H1 (cell line): ENCODE results near the gene FBLN2. TPM values are rescaled to one million over a fixed set of nuclear protein-coding genes. Genes with fewer than 3 reads are reported as not detected.

Source experiments
- CTCF ChIA-PET: fragments of 300-600 bp; sonication (Branson Sonifier 250); formaldehyde crosslinking; loops from one replicate; lab custom pipeline; 2021; ENCODE audit not compliant: partially characterized antibody; lab: Charles Lee
- POLR2A ChIA-PET: fragments of 300-600 bp; sonication (Branson Sonifier 250); formaldehyde crosslinking; loops from one replicate; lab custom pipeline; 2021; ENCODE audit warnings: inconsistent platforms; ENCODE audit not compliant: partially characterized antibody; lab: Charles Lee
- DNase-seq, 2 experiments: peaks; one replicate each; pipeline versions ENCODE4 v3.0.0 to v3.0.0-alpha.2; 2010 to 2022; ENCODE audit warnings: low spot score in 2 of 2, low read depth in 1 of 2, mixed read lengths in 1 of 2
- FAIRE-seq: peaks from 2 replicates; lab custom pipeline; 2011; peaks lifted over from hg19 to GRCh38; lab: Jason Lieb, UNC
- H2AFZ ChIP-seq: 2 replicates; pipeline ENCODE4 v1.8.1; 2012; ENCODE audit warnings: low read length, inconsistent platforms
- H2AK5ac ChIP-seq: 2 replicates; pipeline ENCODE4 v1.6.1; 2013; ENCODE audit warnings: low read depth, low read length
- H2BK120ac ChIP-seq: replicated peaks from 2 replicates; pipeline ENCODE3; 2013; ENCODE audit warnings: low read depth, low read length, inconsistent platforms
- H2BK12ac ChIP-seq: 2 replicates; pipeline ENCODE4 v1.6.1; 2013; ENCODE audit warnings: low read depth, low read length
- H2BK15ac ChIP-seq: 2 replicates; pipeline ENCODE4 v1.6.1; 2013; ENCODE audit warnings: low read length
- H2BK20ac ChIP-seq: 2 replicates; pipeline ENCODE4 v1.6.1; 2013; ENCODE audit warnings: low read length
- H2BK5ac ChIP-seq: 2 replicates; pipeline ENCODE4 v1.6.1; 2013; ENCODE audit warnings: low read depth, low read length
- H3K14ac ChIP-seq: 2 replicates; pipeline ENCODE4 v1.6.1; 2013; ENCODE audit warnings: inconsistent platforms; ENCODE audit not compliant: insufficient read length
- H3K18ac ChIP-seq: 2 replicates; pipeline ENCODE4 v1.6.1; 2013; ENCODE audit warnings: low read length; ENCODE audit errors: extremely low read depth
- H3K23ac ChIP-seq: 2 replicates; pipeline ENCODE4 v1.6.1; 2013; ENCODE audit warnings: inconsistent platforms; ENCODE audit not compliant: insufficient read length
- H3K23me2 ChIP-seq: 2 replicates; pipeline ENCODE4 v1.6.1; 2013; ENCODE audit warnings: low read depth, low read length
- H3K27ac ChIP-seq: 2 replicates; pipeline ENCODE4 v1.6.1; 2011; ENCODE audit warnings: low read depth, low read length, inconsistent platforms
- H3K27me3 ChIP-seq, 4 experiments: replicated peaks in 1 of 4; 1 replicate in 1 of 4; 2 replicates in 3 of 4; pipeline versions ENCODE4 v1.6.1 to v1.8.1; 2011 to 2013; ENCODE audit warnings: low read length in 3 of 4, mild to moderate bottlenecking in 3 of 4, inconsistent platforms in 2 of 4, mixed read lengths in 2 of 4, moderate library complexity in 1 of 4; ENCODE audit not compliant: control insufficient read depth in 3 of 4, insufficient read depth in 3 of 4; ENCODE audit errors: extremely low read depth in 1 of 4
- H3K36me3 ChIP-seq, 4 experiments: 2 replicates each; pipeline versions ENCODE4 v1.6.1 to v1.8.1; 2011 to 2013; ENCODE audit warnings: mild to moderate bottlenecking in 4 of 4, low read length in 3 of 4, moderate library complexity in 2 of 4, control low read depth in 1 of 4, inconsistent platforms in 1 of 4; ENCODE audit not compliant: insufficient read depth in 4 of 4, control insufficient read depth in 2 of 4
- H3K4ac ChIP-seq: replicated peaks from 2 replicates; pipeline ENCODE3; 2013; ENCODE audit warnings: low read length, low read depth, mixed read lengths, inconsistent platforms; ENCODE audit not compliant: insufficient read length
- H3K4me1 ChIP-seq, 4 experiments: replicated peaks in 1 of 4; 1 replicate in 1 of 4; 2 replicates in 3 of 4; pipeline versions ENCODE4 v1.6.1 to v1.8.1; 2011 to 2013; ENCODE audit warnings: low read length in 3 of 4, inconsistent platforms in 2 of 4, mixed read lengths in 1 of 4; ENCODE audit not compliant: insufficient read depth in 4 of 4, control insufficient read depth in 3 of 4
- H3K4me2 ChIP-seq, 2 experiments: 2 replicates each; pipeline versions ENCODE4 v1.6.1 to v1.8.1; 2011 to 2013; ENCODE audit warnings: low read depth in 2 of 2, low read length in 2 of 2, control low read depth in 1 of 2, inconsistent platforms in 1 of 2, mild to moderate bottlenecking in 1 of 2; ENCODE audit not compliant: insufficient read depth in 1 of 2
- H3K4me3 ChIP-seq, 4 experiments: fragments of 200-600, 300-600 bp in 1 of 4; sonication (generic), shearing (Covaris generic), sonication (Bioruptor Twin) in 1 of 4; 2 replicates each; pipeline versions ENCODE4 v1.5.1 to v1.8.1; 2011 to 2016; ENCODE audit warnings: low read length in 4 of 4, low read depth in 3 of 4, control low read depth in 2 of 4, inconsistent platforms in 2 of 4, mild to moderate bottlenecking in 2 of 4, mixed read lengths in 1 of 4, moderate library complexity in 1 of 4; ENCODE audit not compliant: insufficient read depth in 2 of 4; ENCODE audit errors: extremely low read depth in 1 of 4
- H3K56ac ChIP-seq: replicated peaks from 2 replicates; pipeline ENCODE3; 2013; ENCODE audit warnings: low read depth, mild to moderate bottlenecking, mixed read lengths, low read length, inconsistent platforms; ENCODE audit not compliant: insufficient read length
- H3K79me1 ChIP-seq: 2 replicates; pipeline ENCODE4 v1.6.1; 2013; ENCODE audit warnings: low read depth, low read length, control low read depth
- H3K79me2 ChIP-seq, 2 experiments: 2 replicates each; pipeline versions ENCODE4 v1.6.1 to v1.8.1; 2012 to 2013; ENCODE audit warnings: low read length in 2 of 2, mild to moderate bottlenecking in 2 of 2, inconsistent platforms in 1 of 2; ENCODE audit not compliant: insufficient read depth in 2 of 2, control insufficient read depth in 1 of 2
- H3K9ac ChIP-seq, 4 experiments: replicated peaks in 1 of 4; 1 replicate in 1 of 4; 2 replicates in 3 of 4; pipeline versions ENCODE4 v1.6.1 to v1.8.1; 2011 to 2013; ENCODE audit warnings: low read depth in 3 of 4, low read length in 3 of 4, control low read depth in 2 of 4, mild to moderate bottlenecking in 2 of 4, moderate library complexity in 2 of 4, inconsistent platforms in 1 of 4; ENCODE audit errors: extremely low read depth in 1 of 4
- H3K9me3 ChIP-seq, 2 experiments: 2 replicates each; pipeline versions ENCODE4 v1.6.1 to v1.8.1; 2012 to 2013; ENCODE audit warnings: mild to moderate bottlenecking in 2 of 2, moderate library complexity in 2 of 2, control low read depth in 1 of 2, inconsistent platforms in 1 of 2, low read depth in 1 of 2, low read length in 1 of 2, mixed read lengths in 1 of 2; ENCODE audit not compliant: insufficient read depth in 2 of 2
- H4K20me1 ChIP-seq, 2 experiments: replicated peaks in 1 of 2; 2 replicates each; pipeline versions ENCODE3 to v1.8.1; 2011 to 2013; ENCODE audit warnings: inconsistent platforms in 2 of 2, low read length in 2 of 2, mild to moderate bottlenecking in 1 of 2; ENCODE audit not compliant: insufficient read depth in 2 of 2, control insufficient read depth in 1 of 2
- H4K5ac ChIP-seq: 2 replicates; pipeline ENCODE4 v1.6.1; 2013; ENCODE audit warnings: low read length, low read depth, mixed read lengths, inconsistent platforms; ENCODE audit not compliant: insufficient read length
- H4K8ac ChIP-seq: 2 replicates; pipeline ENCODE4 v1.8.0; 2013; ENCODE audit warnings: mild to moderate bottlenecking, moderate library complexity, low read length, inconsistent platforms; ENCODE audit not compliant: insufficient read depth; ENCODE audit errors: extremely low read depth
- H4K91ac ChIP-seq: replicated peaks from 2 replicates; pipeline ENCODE3; 2013; ENCODE audit warnings: low read length, mixed read lengths, inconsistent platforms; ENCODE audit not compliant: insufficient read length
- BCL11A ChIP-seq, 2 experiments: IDR thresholded peaks; one replicate each; pipeline ENCODE4 v1.6.1; 2011; ENCODE audit warnings: low read depth in 2 of 2, low read length in 2 of 2, mild to moderate bottlenecking in 2 of 2
- FOSL1 ChIP-seq: IDR thresholded peaks from 2 replicates; pipeline ENCODE4 v1.6.1; 2011; ENCODE audit warnings: mild to moderate bottlenecking, low read depth, low read length, moderate library complexity; ENCODE audit not compliant: insufficient read depth
- JUND ChIP-seq: IDR thresholded peaks from 2 replicates; pipeline ENCODE4 v1.6.1; 2011; ENCODE audit warnings: mild to moderate bottlenecking, improper control_type of control experiment, low read length
- KDM1A ChIP-seq: fragments of 200-600, 300-600 bp; sonication (generic); IDR thresholded peaks from 2 replicates; pipeline ENCODE4 v1.7.1; 2016; ENCODE audit warnings: mild to moderate bottlenecking, low read length, borderline replicate concordance
- NANOG ChIP-seq: IDR thresholded peaks from 2 replicates; pipeline ENCODE4 v1.6.1; 2011; ENCODE audit warnings: low read length, low read depth, mild to moderate bottlenecking, inconsistent platforms; ENCODE audit not compliant: insufficient read depth, poor library complexity, severe bottlenecking
- RBBP5 ChIP-seq: IDR thresholded peaks from 2 replicates; pipeline ENCODE4 v1.7.1; 2012; ENCODE audit warnings: low read depth, mild to moderate bottlenecking, inconsistent platforms, low read length, moderate library complexity, borderline replicate concordance
- SIRT6 ChIP-seq: IDR thresholded peaks from one replicate; pipeline ENCODE4 v1.7.1; 2012; ENCODE audit warnings: low read length, inconsistent platforms
- SP2 ChIP-seq: IDR thresholded peaks from 2 replicates; pipeline ENCODE4 v1.6.1; 2012; ENCODE audit warnings: mild to moderate bottlenecking, low read length, inconsistent platforms
- TAF1 ChIP-seq: IDR thresholded peaks from 2 replicates; pipeline ENCODE4 v1.6.1; 2011; ENCODE audit warnings: mild to moderate bottlenecking, low read depth, low read length
- TAF7 ChIP-seq: optimal IDR thresholded peaks from 2 replicates; pipeline ENCODE3; 2011; ENCODE audit warnings: low read depth, mild to moderate bottlenecking, inconsistent platforms, low read length, moderate library complexity, borderline replicate concordance
- TBP ChIP-seq: IDR thresholded peaks from 2 replicates; pipeline ENCODE4 v1.6.1; 2011; ENCODE audit warnings: low read depth, low read length, improper control_type of control experiment
- WGBS, 2 experiments: shearing (Covaris generic) in 1 of 2; methylation state at CpG; one replicate each; pipeline versions ENCODE4 v1.1.6 to v1.1.7; 2013 to 2015; ENCODE audit warnings: low lambda C conversion rate in 2 of 2, mixed read lengths in 2 of 2, inconsistent platforms in 1 of 2, low coverage in 1 of 2, missing lambda C conversion rate in 1 of 2; ENCODE audit not compliant: insufficient replicate concordance in 2 of 2, insufficient coverage in 1 of 2, insufficient read length in 1 of 2; ENCODE audit errors: extremely low coverage in 1 of 2, missing lambda C conversion rate in 1 of 2; 5-methylcytosine and 5-hydroxymethylcytosine counted together
- polyA plus RNA-seq, 7 experiments: library from polyadenylated mRNA; depleted of rRNA in 3 of 7; stranded (reverse) in 5 of 7; unstranded in 2 of 7; fragments of >200 nt in 5 of 7; fragments of 200-250 nt in 2 of 7; gene quantifications; 1 replicate in 5 of 7; 2 replicates in 1 of 7; 4 replicates in 1 of 7; pipeline versions ENCODE4 v1.2.1 to v1.2.3, GENCODE V29; 2011 to 2013; ENCODE audit warnings: missing spikeins in 2 of 7, mixed read lengths in 2 of 7
- total RNA-seq: library from RNA; stranded (reverse); fragmentation: NEBNext Ultra II Directional; extraction: Animal tissue kit (Norgen Biotek cat#: 25700); gene quantifications from 2 replicates; pipeline ENCODE4 v1.2.1, GENCODE V29; 2021

FBLN2 gene
- total and polyA plus RNA-seq, 2 of the 8 experiments (the other 6 are each of a cell fraction or from before 2014, with no cell fraction given), result 17.4 to 24.2 TPM

GRCh38 chr3:13662238-13662847 is 113.4 kb downstream of the FBLN2 start:
- Histone ChIP-seq H3K18ac (no peak overlapping the region), H3K4me1 (no peaks in the 10 kb centered on the region), H4K91ac (no peak overlapping the region), H2BK5ac (no peak overlapping the region), H3K4ac (no peak overlapping the region), H3K4me3 (no peak overlapping the region), H2BK15ac (no peak overlapping the region), H3K9ac (no peak overlapping the region), H3K79me1 (no peaks in the 10 kb centered on the region), H2AFZ (no peak overlapping the region), H3K14ac (no peak overlapping the region), H4K5ac (no peak overlapping the region), H3K23me2 (no peaks in the 10 kb centered on the region), H3K23ac (no peak overlapping the region), H3K27ac (no peak overlapping the region), H3K9me3 (no peaks in the 10 kb centered on the region), H3K27me3 (no peaks in the 10 kb centered on the region; a peak in 1 of 7 replicates), H4K20me1 (no peaks in the 10 kb centered on the region), H3K56ac (no peak overlapping the region), H3K4me2 (no peak overlapping the region), H2AK5ac (no peak overlapping the region), H2BK20ac (no peak overlapping the region), H4K8ac (no peak overlapping the region), H3K79me2 (no peaks in the 10 kb centered on the region), H2BK120ac (no peak overlapping the region), H2BK12ac (no peak overlapping the region), H3K36me3 (no peaks in the 10 kb centered on the region)
- 90% methylated on average over 22 of the region's 22 CpGs; no CpG with 5 or more reads in 1 of the 2 experiments for WGBS, 2 experiments
- TF ChIP-seq NANOG, result no peak
- no peak for TF ChIP-seq TAF1
- TF ChIP-seq SIRT6, result no peak
- no peak for TF ChIP-seq JUND
- TF ChIP-seq TBP, result no peak
- TF ChIP-seq KDM1A, result no peak
- TF ChIP-seq RBBP5, result no peak
- TF ChIP-seq FOSL1, result no peak
- no peak for TF ChIP-seq SP2
- no peak for TF ChIP-seq BCL11A (IDR thresholded peaks at IDR 0.05; ENCODE audit: low read depth in 2 of 2, low read length in 2 of 2)
- no peak for TF ChIP-seq TAF7
- ChIA-PET POLR2A (no interaction called here), CTCF (interaction anchor here (0.6 to 34.9 kb wide), 8 partner anchors 9 to 222 kb away, joined by 3 to 765 read pairs (median 8); partner anchors contain the start of gene WNT7A)
- DNase-seq (no peak), FAIRE-seq (no peak)
